IPS-18a (cell line): Measurements from ENCODE around the gene DOCK6.
"Not testable (repeated sequence)": the region's sequence is repeated elsewhere in the genome, so short reads cannot be mapped to it uniquely, and the experiment has no call there.

ENCODE experiments used
- H3K27ac ChIP-seq: one replicate; pipeline ENCODE4 v1.5.1; 2013; ENCODE audit warnings: low read length
- H3K27me3 ChIP-seq: one replicate; pipeline ENCODE4 v1.6.1; 2013; ENCODE audit warnings: mild to moderate bottlenecking, low read length; ENCODE audit not compliant: control insufficient read depth, insufficient read depth
- H3K36me3 ChIP-seq: one replicate; pipeline ENCODE4 v1.6.1; 2013; ENCODE audit warnings: low read depth, low read length; ENCODE audit not compliant: control insufficient read depth
- H3K4me1 ChIP-seq: one replicate; pipeline ENCODE4 v1.6.1; 2013; ENCODE audit warnings: low read depth, low read length; ENCODE audit not compliant: control insufficient read depth
- H3K4me3 ChIP-seq: one replicate; pipeline ENCODE4 v1.5.1; 2013; ENCODE audit warnings: low read length
- H3K9ac ChIP-seq: one replicate; pipeline ENCODE4 v1.6.1; 2013; ENCODE audit warnings: mild to moderate bottlenecking, low read length, moderate library complexity
- H3K9me3 ChIP-seq: one replicate; pipeline ENCODE4 v1.6.1; 2013; ENCODE audit warnings: low read depth, low read length; ENCODE audit not compliant: control insufficient read depth

The DOCK6 gene

GRCh38 chr19:11171144-11171543, 91.2 kb downstream of the DOCK6 start:
- Histone ChIP-seq H3K9me3 (no peaks in the 10 kb centered on the region), H3K27me3 (no peaks in the 10 kb centered on the region), H3K4me1 (no peaks in the 10 kb centered on the region), H3K4me3 (no peak overlapping the region), H3K9ac (no peak overlapping the region), H3K36me3 (peaks cover 19% of the 10 kb centered on the region), H3K27ac (no peak overlapping the region)

GRCh38 chr19:11169896-11170678, 92.2 kb downstream of the DOCK6 start:
- Histone ChIP-seq H3K9ac (no peak overlapping the region), H3K27me3 (no peaks in the 10 kb centered on the region), H3K4me3 (no peak overlapping the region), H3K36me3 (peaks cover 19% of the 10 kb centered on the region), H3K4me1 (no peaks in the 10 kb centered on the region), H3K9me3 (no peaks in the 10 kb centered on the region), H3K27ac (no peak overlapping the region)

DNA sequence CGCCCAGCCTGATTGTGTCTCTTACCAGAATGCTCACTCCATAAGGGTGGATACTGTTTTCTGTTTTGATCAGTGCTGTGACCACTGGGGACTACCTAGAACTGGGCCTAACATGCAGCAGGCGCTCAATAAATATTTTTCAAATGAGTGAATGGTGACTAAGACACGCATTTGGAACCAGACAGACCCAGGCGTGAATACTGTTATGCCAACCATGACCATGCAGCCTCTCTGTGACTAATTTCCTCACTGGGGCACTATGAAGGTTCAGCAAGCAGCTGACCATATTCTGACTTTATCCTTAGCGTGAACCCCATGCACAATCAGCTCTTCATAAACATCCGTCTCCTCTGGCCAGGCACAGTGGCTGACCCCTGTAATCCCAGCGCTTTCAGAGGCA, 93.8 kb downstream of the DOCK6 start:
- peaks cover 16% of the 10 kb centered on the region for H3K36me3 ChIP-seq
- no peak overlapping the region for H3K27ac ChIP-seq
- H3K4me3 ChIP-seq, result no peak overlapping the region
- H3K9ac ChIP-seq, result no peak overlapping the region
- H3K9me3 ChIP-seq, result no peaks in the 10 kb centered on the region
- no peaks in the 10 kb centered on the region for H3K4me1 ChIP-seq
- H3K27me3 ChIP-seq, result no peaks in the 10 kb centered on the region

DNA sequence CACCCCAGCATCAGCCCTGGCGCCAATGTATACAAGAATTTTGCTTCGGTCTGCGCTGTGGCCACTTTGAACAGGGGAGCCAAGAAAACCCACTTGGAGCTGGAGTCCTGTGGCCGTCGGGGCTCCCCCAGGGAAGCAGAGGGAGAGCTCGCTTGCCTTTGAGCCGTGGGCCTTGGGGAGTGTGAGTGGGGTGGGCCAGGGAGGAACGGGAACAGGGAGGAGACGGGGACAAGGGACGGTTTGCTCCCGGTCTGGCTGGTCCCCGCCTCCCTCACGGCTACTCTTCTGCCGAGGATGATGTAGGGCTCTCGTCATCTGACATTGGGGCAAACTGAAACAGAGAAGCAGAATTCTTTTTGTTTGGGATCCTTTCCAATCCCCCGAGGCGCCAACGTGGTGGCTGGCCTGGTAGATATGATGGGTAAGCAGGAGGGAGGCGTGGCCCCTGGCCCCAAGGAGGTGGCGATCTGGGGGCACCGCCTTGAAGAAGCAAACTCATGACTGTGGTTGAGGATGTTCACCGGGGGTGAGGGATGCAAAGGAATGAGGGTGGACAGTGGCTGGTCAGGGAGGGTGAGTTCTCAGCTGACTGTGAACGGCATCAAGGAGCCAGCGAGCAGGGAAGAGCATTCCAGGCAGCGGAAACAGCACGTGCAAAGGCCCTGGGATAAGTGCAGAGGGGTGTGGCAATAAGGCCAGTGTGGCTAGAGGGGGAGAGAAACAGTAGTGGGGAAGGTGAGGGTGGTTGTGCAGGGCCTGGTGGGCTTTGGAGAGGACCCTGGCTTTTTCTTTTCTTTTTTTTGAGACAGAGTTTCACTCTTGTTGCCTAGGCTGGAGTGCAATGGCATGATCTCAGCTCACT, 95.8 kb downstream of the DOCK6 start:
- H3K36me3 ChIP-seq, result peaks cover 10% of the 10 kb centered on the region
- no peaks in the 10 kb centered on the region for H3K9me3 ChIP-seq
- H3K27ac ChIP-seq, result no peak overlapping the region
- H3K4me3 ChIP-seq, result no peak overlapping the region
- no peaks in the 10 kb centered on the region for H3K27me3 ChIP-seq
- no peak overlapping the region for H3K9ac ChIP-seq
- H3K4me1 ChIP-seq, result no peaks in the 10 kb centered on the region

- Histone ChIP-seq H3K27me3 (no peaks in the 10 kb centered on the region), H3K9ac (no peak overlapping the region), H3K9me3 (no peaks in the 10 kb centered on the region), H3K36me3 (peaks cover 10% of the 10 kb centered on the region), H3K27ac (no peak overlapping the region), H3K4me1 (no peaks in the 10 kb centered on the region), H3K4me3 (no peak overlapping the region)
These were observed 96.8 kb downstream of the DOCK6 start for GRCh38 chr19:11165486-11166030.

GRCh38 chr19:11164879-11165406, 97.4 kb downstream of the DOCK6 start:
- H3K27ac ChIP-seq, result no peak overlapping the region

GRCh38 chr19:11164296-11164695, 98.0 kb downstream of the DOCK6 start:
- Histone ChIP-seq H3K27ac (no peak overlapping the region), H3K9me3 (no peaks in the 10 kb centered on the region), H3K4me3 (no peak overlapping the region), H3K27me3 (no peaks in the 10 kb centered on the region), H3K9ac (no peak overlapping the region), H3K4me1 (no peaks in the 10 kb centered on the region), H3K36me3 (peaks cover 4% of the 10 kb centered on the region)

More at GRCh38 chr19:11164879-11165406, 97.4 kb downstream of the DOCK6 start:
- Histone ChIP-seq H3K9me3 (no peaks in the 10 kb centered on the region), H3K4me3 (no peak overlapping the region), H3K36me3 (peaks cover 10% of the 10 kb centered on the region), H3K9ac (no peak overlapping the region), H3K27me3 (no peaks in the 10 kb centered on the region), H3K4me1 (no peaks in the 10 kb centered on the region)

DNA sequence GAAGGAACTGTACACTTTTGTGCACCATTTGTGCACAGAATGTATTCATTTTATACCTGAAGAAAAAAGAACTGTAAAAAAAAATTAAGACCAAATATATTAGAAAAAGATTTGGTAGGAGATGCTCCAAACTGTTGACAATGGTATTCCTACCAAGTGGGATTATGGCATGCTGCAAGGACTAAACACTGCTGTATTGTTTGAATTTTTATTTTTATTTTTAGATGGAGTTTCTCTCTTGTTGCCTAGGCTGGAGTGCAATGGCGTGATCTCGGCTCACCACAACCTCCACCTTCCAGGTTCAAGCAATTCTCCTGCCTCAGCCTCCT, 101.9 kb downstream of the DOCK6 start:
- H3K9ac ChIP-seq, H3K4me1 ChIP-seq, H3K27ac ChIP-seq, H3K4me3 ChIP-seq, H3K9me3 ChIP-seq, H3K27me3 ChIP-seq, H3K36me3 ChIP-seq: not testable (repeated sequence)

DNA sequence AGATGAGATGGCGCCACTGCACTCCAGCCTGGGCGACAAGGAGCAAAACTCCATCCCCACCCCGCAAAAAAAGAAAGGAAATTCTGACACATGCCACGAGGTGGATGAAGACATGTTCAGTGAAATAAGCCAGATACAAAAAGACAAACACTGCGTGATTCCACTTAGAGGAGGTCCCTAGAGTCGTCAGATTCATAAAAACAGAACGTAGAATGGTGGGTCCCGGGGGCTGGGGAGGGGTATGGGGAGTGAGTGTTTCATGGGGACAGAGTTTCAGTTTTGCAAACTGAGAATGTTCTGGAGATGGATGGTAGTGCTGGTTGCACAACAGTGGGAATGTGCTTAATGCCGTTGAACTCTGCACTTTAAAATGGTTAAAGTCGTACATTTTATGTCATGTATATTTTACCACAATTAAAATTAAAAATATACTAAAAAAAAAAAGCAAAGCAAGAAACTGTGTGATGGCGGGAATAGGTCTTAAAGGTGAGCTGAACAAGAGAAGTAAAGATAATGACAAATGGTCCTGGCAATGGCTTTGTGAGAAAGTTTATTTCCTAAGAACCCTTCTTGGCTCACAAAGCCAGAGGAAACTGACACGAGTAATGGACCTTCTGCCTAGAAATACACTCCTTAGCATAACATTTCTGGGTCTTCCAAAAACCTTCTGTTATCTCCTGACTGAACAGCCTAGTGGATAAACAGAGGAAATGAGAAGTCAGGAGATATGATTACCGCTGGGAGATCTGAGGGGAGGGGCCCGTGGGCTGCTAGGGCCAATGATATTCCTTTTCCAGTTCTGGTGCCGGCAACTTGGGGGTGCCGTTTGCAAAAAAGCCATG, 102.5 kb downstream of the DOCK6 start:
- Histone ChIP-seq H3K9me3 (no peaks in the 10 kb centered on the region), H3K36me3 (no peaks in the 10 kb centered on the region), H3K4me1 (no peaks in the 10 kb centered on the region), H3K27me3 (no peaks in the 10 kb centered on the region), H3K9ac (no peak overlapping the region), H3K27ac (no peak overlapping the region), H3K4me3 (no peak overlapping the region)

DNA sequence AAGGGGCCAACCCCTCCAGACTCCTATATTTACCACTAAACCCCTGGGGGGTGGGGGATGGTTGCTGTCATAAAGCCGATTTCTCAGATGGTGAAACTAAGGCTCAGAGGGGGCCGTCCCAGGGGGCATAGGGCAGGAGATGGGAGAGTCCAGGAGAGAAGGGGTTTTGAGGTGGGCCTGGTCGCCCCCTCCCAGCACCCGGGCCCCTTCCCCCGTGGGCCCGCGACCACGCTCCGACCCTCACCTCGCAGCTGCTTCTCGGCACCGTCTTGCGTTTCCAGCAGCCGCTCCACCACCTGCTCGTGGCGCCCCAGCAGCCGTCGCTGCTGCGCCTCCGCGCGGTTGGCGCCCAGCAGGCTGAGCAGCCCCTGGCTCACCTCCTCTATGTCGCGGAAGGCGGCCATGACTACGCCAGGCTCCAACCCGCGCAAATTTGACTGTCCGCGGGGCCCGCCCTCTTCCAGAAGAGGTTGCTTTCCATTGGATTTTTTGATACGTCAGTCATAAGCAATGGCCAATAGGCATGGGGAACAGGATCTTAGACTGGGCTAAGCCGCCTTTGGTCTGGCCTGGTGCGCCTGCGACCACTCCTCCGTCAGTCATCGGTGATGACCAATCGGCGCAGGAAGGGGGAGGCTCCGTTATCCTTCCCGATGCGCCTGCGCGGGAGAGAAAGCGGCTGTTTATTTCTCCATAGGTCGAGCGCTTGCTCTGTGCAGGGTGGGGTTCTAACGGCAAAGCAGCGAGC, 106.8 kb downstream of the DOCK6 start, which contains the start of gene SPC24:
Gene SPC24 (minus strand): TSS at position 410 of the 748 bp plus-strand sequence. CDS start 6 bp downstream, at position 404.
- peak within 1 kb of the TSS; percentile 87 for H3K9ac ChIP-seq
- H3K9me3 ChIP-seq, result no peaks in the 10 kb centered on the region
- no peaks in the 10 kb centered on the region for H3K36me3 ChIP-seq
- H3K27ac ChIP-seq, result no peak within 1 kb of the TSS
- H3K4me3 ChIP-seq, result peak within 1 kb of the TSS; percentile 73
- peaks cover 4% of the 10 kb centered on the region for H3K4me1 ChIP-seq
- no peaks in the 10 kb centered on the region for H3K27me3 ChIP-seq
